Measurements from ENCODE around the gene CCL19. TPM values are rescaled to one million over a fixed set of nuclear protein-coding genes. Genes with fewer than 3 reads are reported as not detected.

The CCL19 gene
- total and polyA plus RNA-seq, 2 of the 8 experiments (the other 6 are each of a cell fraction or from before 2014, with no cell fraction given) = not detected

DNA sequence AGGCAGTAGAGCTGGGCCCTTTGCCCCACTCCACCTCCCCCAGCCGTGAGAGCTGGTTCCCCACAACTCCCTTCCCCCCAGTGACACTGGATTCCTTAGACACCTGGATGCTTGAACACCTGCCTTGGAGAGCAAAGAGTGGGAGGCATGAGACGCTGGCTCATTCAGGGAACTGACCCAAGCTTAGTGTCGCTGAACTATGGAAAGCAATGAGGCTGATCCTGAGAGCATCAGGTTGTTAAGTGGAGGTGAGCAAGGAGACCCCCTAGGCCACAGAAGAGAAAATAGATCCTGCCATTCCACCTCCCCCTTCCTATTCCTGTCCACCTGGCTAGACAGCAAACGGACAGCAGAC lies 2.0 kb downstream of the CCL19 start (continued):
- TF ChIP-seq POU5F1 (IDR thresholded peaks at IDR 0.05; ENCODE audit: low read depth, low read length) = no peak
- no peak for TF ChIP-seq SIN3A (conservative IDR thresholded peaks at IDR 0.05 in 1 of 2, IDR thresholded peaks at IDR 0.05 in 1 of 2; ENCODE audit: low read depth in 1 of 2, low read length in 2 of 2)
- no peak for TF ChIP-seq ASH2L (IDR thresholded peaks at IDR 0.05; ENCODE audit: low read length)
- no peak for TF ChIP-seq SP1 (IDR thresholded peaks at IDR 0.05; ENCODE audit: low read depth, low read length)
- TF ChIP-seq KDM1A (IDR thresholded peaks at IDR 0.05; ENCODE audit: borderline replicate concordance, low read length) = no peak
